ENCODE results near the gene USP5.

USP5 gene

GRCh38 chr12:6890789-6891645 is 39.1 kb downstream of the USP5 start:
- TF ChIP-seq CTCF (IDR thresholded peaks at IDR 0.05): peak; percentile 89

GRCh38 chr12:6891646-6892001 is 39.7 kb downstream of the USP5 start:
- no peak for TF ChIP-seq CTCF (IDR thresholded peaks at IDR 0.05)

GRCh38 chr12:6894321-6894720 is 42.4 kb downstream of the USP5 start:
- TF ChIP-seq CTCF (IDR thresholded peaks at IDR 0.05): no peak

GRCh38 chr12:6896846-6897435 is 45.0 kb downstream of the USP5 start:
- no peak for TF ChIP-seq CTCF (IDR thresholded peaks at IDR 0.05)

GRCh38 chr12:6899427-6899826 is 47.5 kb downstream of the USP5 start:
- TF ChIP-seq CTCF (IDR thresholded peaks at IDR 0.05): no peak

- TF ChIP-seq CTCF (IDR thresholded peaks at IDR 0.05): no peak
Observed at GRCh38 chr12:6899837-6900519, 48.0 kb downstream of the USP5 start.

GRCh38 chr12:6902448-6902847 is 50.5 kb downstream of the USP5 start:
- no peak for TF ChIP-seq CTCF (IDR thresholded peaks at IDR 0.05)
